ENCODE data around the gene LDB2. TPM values are rescaled to one million over a fixed set of nuclear protein-coding genes. Genes with fewer than 3 reads are reported as not detected.

The LDB2 gene
- total and polyA plus RNA-seq, 3 donors from 2014 or later = 14.6 to 17.8 (median 15.7) TPM

DNA sequence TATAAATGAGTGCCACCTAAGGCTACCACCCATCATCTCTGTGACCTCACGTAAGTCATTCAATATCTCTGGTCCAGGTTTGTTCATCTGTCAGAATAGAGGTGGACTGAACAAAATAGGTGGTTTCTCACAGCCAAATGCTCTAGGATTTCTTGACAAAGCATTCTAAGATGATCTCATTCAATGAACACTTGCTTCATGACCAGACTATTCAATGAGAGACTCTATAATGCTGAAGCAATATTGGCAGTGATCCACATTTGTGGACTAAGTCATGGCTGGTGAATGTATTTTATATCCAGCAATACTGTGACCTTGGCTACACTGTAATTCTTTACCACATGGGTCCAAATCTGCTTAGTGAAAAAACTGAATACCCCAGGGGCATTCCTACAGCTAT is 37.9 kb downstream of the LDB2 start:
- intact Hi-C loops (cut with DNase I; ENCODE audit: low total_unique reads) = no loop called here
- no peaks in the 10 kb centered on the region for H3K27me3 ChIP-seq
- 61 to 70% methylated on average over 1 of the region's 1 CpG for WGBS, 2 donors

DNA sequence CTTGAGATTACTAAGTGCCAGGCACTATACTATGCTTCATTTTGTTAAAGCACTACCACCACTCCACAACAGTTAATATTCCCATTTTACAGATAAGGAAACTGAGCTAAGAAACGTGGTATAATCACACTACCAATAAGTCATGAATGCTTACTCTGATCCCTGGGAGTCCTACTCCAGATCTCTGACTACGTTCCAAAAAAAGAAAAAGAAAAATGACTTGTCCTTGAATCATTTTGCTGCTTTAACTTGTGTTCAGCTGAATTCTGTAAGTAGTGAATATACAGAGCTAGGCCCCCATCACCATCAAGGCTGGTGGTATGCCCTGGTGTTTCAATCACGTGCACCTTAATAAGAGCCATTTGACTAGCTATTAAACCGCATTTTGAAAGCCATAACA is 39.4 kb downstream of the LDB2 start:
- H3K9me3 ChIP-seq = no peaks in the 10 kb centered on the region
- intact Hi-C loops (cut with DNase I; ENCODE audit: low total_unique reads) = no loop called here
- 72 to 77% methylated on average over 4 of the region's 4 CpGs for WGBS, 2 donors
- no peaks in the 10 kb centered on the region for H3K36me3 ChIP-seq (ENCODE audit: low read depth, missing control alignments)
- no peak for DNase-seq
- H3K27ac ChIP-seq = peak overlapping the region in 1 of 2 donors; percentile 1
- H3K4me3 ChIP-seq = no peak overlapping the region
- H3K4me1 ChIP-seq = no peaks in the 10 kb centered on the region
- no peaks in the 10 kb centered on the region for H3K27me3 ChIP-seq
- TF ChIP-seq, protein P1, sequence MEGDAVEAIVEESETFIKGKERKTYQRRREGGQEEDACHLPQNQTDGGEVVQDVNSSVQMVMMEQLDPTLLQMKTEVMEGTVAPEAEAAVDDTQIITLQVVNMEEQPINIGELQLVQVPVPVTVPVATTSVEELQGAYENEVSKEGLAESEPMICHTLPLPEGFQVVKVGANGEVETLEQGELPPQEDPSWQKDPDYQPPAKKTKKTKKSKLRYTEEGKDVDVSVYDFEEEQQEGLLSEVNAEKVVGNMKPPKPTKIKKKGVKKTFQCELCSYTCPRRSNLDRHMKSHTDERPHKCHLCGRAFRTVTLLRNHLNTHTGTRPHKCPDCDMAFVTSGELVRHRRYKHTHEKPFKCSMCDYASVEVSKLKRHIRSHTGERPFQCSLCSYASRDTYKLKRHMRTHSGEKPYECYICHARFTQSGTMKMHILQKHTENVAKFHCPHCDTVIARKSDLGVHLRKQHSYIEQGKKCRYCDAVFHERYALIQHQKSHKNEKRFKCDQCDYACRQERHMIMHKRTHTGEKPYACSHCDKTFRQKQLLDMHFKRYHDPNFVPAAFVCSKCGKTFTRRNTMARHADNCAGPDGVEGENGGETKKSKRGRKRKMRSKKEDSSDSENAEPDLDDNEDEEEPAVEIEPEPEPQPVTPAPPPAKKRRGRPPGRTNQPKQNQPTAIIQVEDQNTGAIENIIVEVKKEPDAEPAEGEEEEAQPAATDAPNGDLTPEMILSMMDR (IDR thresholded peaks at IDR 0.05) = no peak
- no peak for TF ChIP-seq POLR2A (IDR thresholded peaks at IDR 0.05)

More for the DNA sequence above, 37.9 kb downstream of the LDB2 start:
- no peaks in the 10 kb centered on the region for H3K9me3 ChIP-seq
- no peak for DNase-seq
- TF ChIP-seq, protein P1 (IDR thresholded peaks at IDR 0.05) = no peak
- TF ChIP-seq POLR2A (IDR thresholded peaks at IDR 0.05) = no peak
- no peaks in the 10 kb centered on the region for H3K4me1 ChIP-seq
- H3K4me3 ChIP-seq = no peak overlapping the region
- H3K27ac ChIP-seq = no peak overlapping the region
- no peaks in the 10 kb centered on the region for H3K36me3 ChIP-seq (ENCODE audit: low read depth, missing control alignments)

DNA sequence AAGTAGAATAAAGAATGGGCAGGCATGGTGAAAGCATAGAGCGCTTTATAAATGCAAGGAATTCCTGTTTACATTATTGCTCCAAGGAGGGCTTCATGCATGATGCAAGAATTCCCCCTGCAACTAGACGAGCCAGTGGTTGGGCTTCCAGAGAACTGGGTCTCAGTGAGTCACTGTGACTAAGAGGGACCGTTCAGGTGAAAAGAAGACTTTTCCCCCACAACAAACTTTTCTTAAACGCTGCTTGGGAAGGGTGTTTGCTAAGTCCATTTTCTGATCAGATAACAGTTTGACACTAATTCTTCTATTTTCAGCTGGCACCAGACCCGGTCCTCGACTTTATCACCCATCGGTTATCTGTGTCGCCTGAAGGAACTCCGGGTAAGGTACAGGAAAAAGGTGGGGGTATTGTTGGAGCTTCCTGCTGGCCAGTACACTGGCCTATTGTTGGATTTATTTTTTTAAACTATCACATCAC is 40.1 kb downstream of the LDB2 start:
- intact Hi-C loops (cut with DNase I; ENCODE audit: low total_unique reads) = no loop called here
- 71 to 75% methylated on average over 9 of the region's 9 CpGs for WGBS, 2 donors
- no peaks in the 10 kb centered on the region for H3K9me3 ChIP-seq
- TF ChIP-seq POLR2A (IDR thresholded peaks at IDR 0.05) = no peak
- TF ChIP-seq, protein P1 (IDR thresholded peaks at IDR 0.05) = no peak
- no peaks in the 10 kb centered on the region for H3K36me3 ChIP-seq (ENCODE audit: low read depth, missing control alignments)
- no peaks in the 10 kb centered on the region for H3K27me3 ChIP-seq
- no peak for DNase-seq
- H3K4me3 ChIP-seq = no peak overlapping the region
- no peaks in the 10 kb centered on the region for H3K4me1 ChIP-seq
- no peak overlapping the region for H3K27ac ChIP-seq

DNA sequence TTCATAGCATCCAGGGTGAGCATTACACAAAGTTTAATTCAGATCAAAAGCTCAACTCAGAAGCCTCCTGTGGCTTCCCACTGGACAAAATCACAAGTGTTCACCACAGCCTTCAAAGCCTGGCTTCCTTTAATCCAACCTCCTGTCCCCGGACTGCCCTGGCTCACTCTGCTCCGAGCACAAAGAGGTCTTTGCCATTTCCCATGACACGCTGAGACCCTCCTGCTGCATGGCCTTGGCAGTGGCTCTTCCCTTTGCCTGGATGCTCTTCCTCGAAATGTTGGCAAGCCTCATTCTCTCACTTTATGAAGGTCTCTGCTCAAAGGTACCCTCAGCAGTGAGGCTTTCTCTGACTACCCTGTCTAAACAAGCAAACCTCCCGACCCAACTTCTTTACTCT is 41.0 kb downstream of the LDB2 start:
- 88 to 90% methylated on average over 5 of the region's 5 CpGs for WGBS, 2 donors
- intact Hi-C loops (cut with DNase I; ENCODE audit: low total_unique reads) = no loop called here
- Histone ChIP-seq H3K9me3 (no peaks in the 10 kb centered on the region), H3K27me3 (no peaks in the 10 kb centered on the region), H3K4me1 (no peaks in the 10 kb centered on the region), H3K36me3 (ENCODE audit: low read depth, missing control alignments) (no peaks in the 10 kb centered on the region), H3K4me3 (no peak overlapping the region), H3K27ac (no peak overlapping the region)
- TF ChIP-seq POLR2A (IDR thresholded peaks at IDR 0.05) = no peak
- TF ChIP-seq, protein P1 (IDR thresholded peaks at IDR 0.05) = no peak
- DNase-seq = no peak

DNA sequence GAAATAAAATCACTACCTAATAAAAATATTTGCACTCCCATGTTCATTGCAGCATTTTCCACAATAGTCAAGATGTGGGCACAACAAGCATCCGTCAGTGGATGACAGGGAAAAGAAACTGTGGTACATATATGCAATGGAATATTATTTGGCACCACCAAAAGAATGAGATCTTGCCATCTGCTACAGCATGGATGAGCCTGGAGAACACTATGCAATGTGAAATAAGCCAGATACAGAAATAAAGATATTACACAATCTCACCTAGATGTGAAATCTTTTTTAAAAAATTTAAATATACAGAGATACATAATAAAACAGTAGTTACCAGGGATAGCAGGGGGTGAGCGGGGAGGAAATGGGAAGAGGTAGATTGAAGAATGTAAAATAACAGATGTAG is 44.8 kb downstream of the LDB2 start:
- TF ChIP-seq, protein P1 (IDR thresholded peaks at IDR 0.05) = no peak
- no peak for TF ChIP-seq POLR2A (IDR thresholded peaks at IDR 0.05)
- intact Hi-C loops (cut with DNase I; ENCODE audit: low total_unique reads) = no loop called here
- Histone ChIP-seq H3K36me3 (ENCODE audit: low read depth, missing control alignments) (no peaks in the 10 kb centered on the region), H3K27me3 (no peaks in the 10 kb centered on the region), H3K27ac (no peak overlapping the region), H3K9me3 (no peaks in the 10 kb centered on the region), H3K4me1 (no peaks in the 10 kb centered on the region), H3K4me3 (no peak overlapping the region)
- no peak for DNase-seq
- 93 to 97% methylated on average over 2 of the region's 2 CpGs for WGBS, 2 donors
